ENCODE measurements around the gene EXOSC9. TPM values are rescaled to one million over a fixed set of nuclear protein-coding genes. Genes with fewer than 3 reads are reported as not detected.

The EXOSC9 gene
- total and polyA plus RNA-seq, 4 donors = 5.3 to 20.0 (median 10.0) TPM

GRCh38 chr4:121851354-121851753 lies 50.2 kb downstream of the EXOSC9 start:
- DNase-seq (ENCODE audit: low spot score) = no peak
- Histone ChIP-seq H3K4me3 (ENCODE audit: low read depth in 1 of 3, low read length in 3 of 3) (no peak overlapping the region), H3K4me1 (ENCODE audit: control insufficient read depth in 4 of 4, insufficient read depth in 4 of 4, low read length in 3 of 4) (no peaks in the 10 kb centered on the region), H3K9ac (ENCODE audit: low read depth in 1 of 2, low read length in 2 of 2) (no peak overlapping the region), H3K27me3 (ENCODE audit: control insufficient read depth in 4 of 4, insufficient read depth in 4 of 4, low read length in 3 of 4) (no peaks in the 10 kb centered on the region), H3K36me3 (ENCODE audit: control insufficient read depth in 4 of 4, insufficient read depth in 3 of 4, low read depth in 1 of 4, low read length in 3 of 4) (peaks cover 0 to 3% (median under 1%) of the 10 kb centered on the region in 4 donors), H3K27ac (ENCODE audit: low read depth in 1 of 2, low read length in 2 of 2) (no peak overlapping the region), H3K9me3 (ENCODE audit: control insufficient read depth in 4 of 4, low read length in 3 of 4) (no peaks in the 10 kb centered on the region)
- TF ChIP-seq HNF4G (IDR thresholded peaks at IDR 0.05) = no peak
- TF ChIP-seq TAF1 (conservative IDR thresholded peaks at IDR 0.05) = no peak
- no peak for TF ChIP-seq RXRA (IDR thresholded peaks at IDR 0.05)
- TF ChIP-seq FOXA2 (IDR thresholded peaks at IDR 0.05) = no peak
- no peak for TF ChIP-seq GABPA (IDR thresholded peaks at IDR 0.05 in 1 of 2, conservative IDR thresholded peaks at IDR 0.05 in 1 of 2)
- TF ChIP-seq REST (IDR thresholded peaks at IDR 0.05) = no peak
- 100% methylated on average over 1 of the region's 1 CpG for WGBS

- H3K36me3 ChIP-seq (ENCODE audit: control insufficient read depth in 4 of 4, insufficient read depth in 3 of 4, low read depth in 1 of 4, low read length in 3 of 4) = peaks cover 0 to 3% (median 2%) of the 10 kb centered on the region in 4 donors
Observed at GRCh38 chr4:121860121-121860520, 59.0 kb downstream of the EXOSC9 start.

More at GRCh38 chr4:121860121-121860520, 59.0 kb downstream of the EXOSC9 start:
- Histone ChIP-seq H3K4me1 (ENCODE audit: control insufficient read depth in 4 of 4, insufficient read depth in 4 of 4, low read length in 3 of 4) (no peaks in the 10 kb centered on the region), H3K27ac (ENCODE audit: low read depth in 1 of 2, low read length in 2 of 2) (no peak overlapping the region), H3K9me3 (ENCODE audit: control insufficient read depth in 4 of 4, low read length in 3 of 4) (no peaks in the 10 kb centered on the region), H3K4me3 (ENCODE audit: low read depth in 1 of 3, low read length in 3 of 3) (no peak overlapping the region), H3K27me3 (ENCODE audit: control insufficient read depth in 4 of 4, insufficient read depth in 4 of 4, low read length in 3 of 4) (no peaks in the 10 kb centered on the region), H3K9ac (ENCODE audit: low read depth in 1 of 2, low read length in 2 of 2) (no peak overlapping the region)
- no peak for DNase-seq (ENCODE audit: low spot score)
- TF ChIP-seq ZBTB33 (IDR thresholded peaks at IDR 0.05) (no peak), YY1 (IDR thresholded peaks at IDR 0.05) (no peak), EGR1 (IDR thresholded peaks at IDR 0.05; ENCODE audit: low read depth in 2 of 2) (no peak), NR2F2 (IDR thresholded peaks at IDR 0.05) (no peak), TAF1 (conservative IDR thresholded peaks at IDR 0.05) (no peak), FOXA2 (IDR thresholded peaks at IDR 0.05) (no peak), MAX (IDR thresholded peaks at IDR 0.05) (no peak), JUND (IDR thresholded peaks at IDR 0.05) (no peak), CTCF (IDR thresholded peaks at IDR 0.05; ENCODE audit: low read depth, low read length, missing input control) (no peak), RXRA (IDR thresholded peaks at IDR 0.05) (no peak), SP1 (IDR thresholded peaks at IDR 0.05) (no peak), REST (IDR thresholded peaks at IDR 0.05) (no peak)
